ENCODE results near the gene TNFRSF8.

DNA sequence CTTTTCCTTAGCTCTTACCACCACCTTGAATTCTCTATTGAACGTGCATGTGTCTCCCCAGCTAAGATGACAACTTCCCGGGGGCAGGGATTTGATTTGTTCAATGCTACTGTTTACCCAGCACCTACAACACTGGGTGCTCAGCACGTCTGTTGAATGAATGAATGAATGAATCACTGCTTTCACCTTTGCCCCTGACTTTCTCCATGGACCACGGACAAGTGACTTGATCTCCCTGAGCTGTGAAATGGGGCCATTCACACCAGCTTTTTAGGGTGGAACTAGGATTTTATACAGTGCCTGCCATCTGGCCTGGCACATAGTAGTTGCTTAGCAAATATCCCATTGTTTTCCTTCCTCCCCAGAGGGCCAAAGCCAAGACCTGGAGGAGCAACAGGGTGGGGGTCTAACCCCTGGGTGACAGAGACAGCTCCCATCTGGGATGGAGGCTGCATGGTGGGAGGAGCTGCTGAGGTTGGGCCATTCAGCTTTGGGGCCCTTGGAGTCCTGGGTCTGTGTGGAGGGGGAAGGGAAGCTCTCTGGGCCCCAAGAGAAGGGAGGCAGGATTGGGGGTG lies 119.4 kb downstream of the TNFRSF8 start:
- TF ChIP-seq CTCF (IDR thresholded peaks at IDR 0.05) (no peak), POLR2A (IDR thresholded peaks at IDR 0.05) (no peak)
